ENCODE results near the gene ATXN1. TPM values are rescaled to one million over a fixed set of nuclear protein-coding genes. Genes with fewer than 3 reads are reported as not detected.

Gene ATXN1
- total RNA-seq, 1 experiment from 2014 or later: 7.6 TPM

- H3K4me3 ChIP-seq (ENCODE audit: insufficient read depth, low read depth, low read length): no peak overlapping the region
- no peak for DNase-seq
- H3K36me3 ChIP-seq (replicated peaks; ENCODE audit: control insufficient read depth, insufficient read depth, low read length): no peaks in the 10 kb centered on the region
- no peaks in the 10 kb centered on the region for H3K27me3 ChIP-seq (ENCODE audit: control insufficient read depth, insufficient read depth, low read length)
These were observed 263.0 kb downstream of the ATXN1 start for GRCh38 chr6:16498237-16498636.

- no peaks in the 10 kb centered on the region for H3K36me3 ChIP-seq (replicated peaks; ENCODE audit: control insufficient read depth, insufficient read depth, low read length)
- no peak for DNase-seq
- H3K4me3 ChIP-seq (ENCODE audit: insufficient read depth, low read depth, low read length): no peak overlapping the region
- H3K27me3 ChIP-seq (ENCODE audit: control insufficient read depth, insufficient read depth, low read length): no peaks in the 10 kb centered on the region
These were observed 264.1 kb downstream of the ATXN1 start for GRCh38 chr6:16496991-16497801.

DNA sequence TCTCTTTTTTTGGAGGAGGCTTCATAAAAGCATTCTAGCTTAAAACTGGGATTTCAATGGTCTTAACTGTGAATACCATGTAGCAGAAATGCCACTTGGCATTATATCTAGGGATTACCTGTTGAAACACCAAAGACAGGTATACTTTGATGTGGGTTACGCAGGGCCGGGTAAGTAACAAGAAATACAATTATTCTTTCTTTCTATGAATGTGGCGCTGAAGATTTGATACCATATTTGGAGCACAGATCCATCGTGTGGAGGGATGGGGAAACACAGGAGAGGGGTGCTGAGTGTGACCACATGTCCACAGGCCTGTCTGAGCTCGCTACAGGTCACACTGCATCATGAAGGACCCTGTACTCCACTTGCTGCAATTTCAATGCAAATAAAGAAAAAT, 265.1 kb downstream of the ATXN1 start:
- H3K4me3 ChIP-seq (ENCODE audit: insufficient read depth, low read depth, low read length): no peak overlapping the region
- no peak for DNase-seq
- no peaks in the 10 kb centered on the region for H3K27me3 ChIP-seq (ENCODE audit: control insufficient read depth, insufficient read depth, low read length)
- no peaks in the 10 kb centered on the region for H3K36me3 ChIP-seq (replicated peaks; ENCODE audit: control insufficient read depth, insufficient read depth, low read length)

- no peak for DNase-seq
These were observed 266.5 kb downstream of the ATXN1 start for GRCh38 chr6:16494793-16495192.

DNA sequence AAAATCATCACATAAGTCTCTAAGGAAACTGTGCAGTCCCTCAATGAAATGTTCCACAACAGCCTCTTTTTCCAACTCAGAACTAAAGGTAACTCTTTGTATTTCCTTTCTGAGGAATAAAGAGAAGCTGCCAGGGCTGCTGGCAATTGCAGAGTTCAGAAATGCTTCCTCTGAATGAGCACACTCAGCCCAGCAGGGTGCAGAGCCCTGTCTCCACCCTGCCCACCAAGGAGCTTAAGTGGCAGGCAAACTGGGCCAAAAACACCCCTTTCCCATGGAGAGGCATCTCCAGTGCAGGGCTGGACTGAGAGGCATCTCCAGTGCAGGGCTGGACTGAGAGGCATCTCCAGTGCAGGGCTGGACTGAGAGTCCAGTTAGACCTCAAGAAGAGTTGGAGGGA, 267.5 kb downstream of the ATXN1 start:
- Histone ChIP-seq H3K27me3 (ENCODE audit: control insufficient read depth, insufficient read depth, low read length) (no peaks in the 10 kb centered on the region), H3K36me3 (replicated peaks; ENCODE audit: control insufficient read depth, insufficient read depth, low read length) (no peaks in the 10 kb centered on the region), H3K4me3 (ENCODE audit: insufficient read depth, low read depth, low read length) (no peak overlapping the region)
- DNase-seq: no peak

More at GRCh38 chr6:16494793-16495192, 266.5 kb downstream of the ATXN1 start:
- Histone ChIP-seq H3K4me3 (ENCODE audit: insufficient read depth, low read depth, low read length) (no peak overlapping the region), H3K27me3 (ENCODE audit: control insufficient read depth, insufficient read depth, low read length) (no peaks in the 10 kb centered on the region), H3K36me3 (replicated peaks; ENCODE audit: control insufficient read depth, insufficient read depth, low read length) (no peaks in the 10 kb centered on the region)

- H3K36me3 ChIP-seq (replicated peaks; ENCODE audit: control insufficient read depth, insufficient read depth, low read length): no peaks in the 10 kb centered on the region
- no peak overlapping the region for H3K4me3 ChIP-seq (ENCODE audit: insufficient read depth, low read depth, low read length)
- no peak for DNase-seq
- no peaks in the 10 kb centered on the region for H3K27me3 ChIP-seq (ENCODE audit: control insufficient read depth, insufficient read depth, low read length)
These were observed 268.1 kb downstream of the ATXN1 start for GRCh38 chr6:16493112-16493511.

DNA sequence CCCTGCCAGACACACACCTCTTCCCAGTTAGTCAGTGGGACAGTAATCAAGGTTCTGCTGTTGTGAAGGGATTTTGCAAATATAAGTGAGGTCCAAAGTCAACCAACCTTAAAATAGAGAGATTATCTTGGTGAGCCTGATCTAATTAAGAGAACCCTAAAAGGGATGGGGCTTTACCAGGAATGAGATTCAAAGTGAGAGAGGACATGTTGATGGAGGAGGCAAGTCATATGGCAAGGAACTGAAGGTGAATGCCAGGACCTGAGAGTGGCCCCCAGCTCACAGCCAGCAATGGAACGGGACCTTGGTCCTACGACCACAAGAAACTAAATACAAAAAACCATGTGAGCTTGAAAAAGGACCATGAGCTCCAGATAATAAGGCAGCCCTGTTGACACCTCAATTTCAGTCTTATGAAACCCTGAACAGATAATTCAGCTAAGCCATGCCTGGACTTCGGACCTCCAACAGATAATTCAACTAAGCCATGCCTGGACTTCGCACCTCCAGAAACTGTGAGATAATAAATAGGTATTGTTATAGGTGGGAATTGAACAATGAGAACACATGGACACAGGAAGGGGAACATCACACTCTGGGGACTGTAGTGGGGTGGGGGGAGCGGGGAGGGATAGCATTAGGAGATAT, 269.5 kb downstream of the ATXN1 start:
- Histone ChIP-seq H3K4me3 (ENCODE audit: insufficient read depth, low read depth, low read length) (no peak overlapping the region), H3K27me3 (ENCODE audit: control insufficient read depth, insufficient read depth, low read length) (no peaks in the 10 kb centered on the region), H3K36me3 (replicated peaks; ENCODE audit: control insufficient read depth, insufficient read depth, low read length) (no peaks in the 10 kb centered on the region)
- DNase-seq: no peak

DNA sequence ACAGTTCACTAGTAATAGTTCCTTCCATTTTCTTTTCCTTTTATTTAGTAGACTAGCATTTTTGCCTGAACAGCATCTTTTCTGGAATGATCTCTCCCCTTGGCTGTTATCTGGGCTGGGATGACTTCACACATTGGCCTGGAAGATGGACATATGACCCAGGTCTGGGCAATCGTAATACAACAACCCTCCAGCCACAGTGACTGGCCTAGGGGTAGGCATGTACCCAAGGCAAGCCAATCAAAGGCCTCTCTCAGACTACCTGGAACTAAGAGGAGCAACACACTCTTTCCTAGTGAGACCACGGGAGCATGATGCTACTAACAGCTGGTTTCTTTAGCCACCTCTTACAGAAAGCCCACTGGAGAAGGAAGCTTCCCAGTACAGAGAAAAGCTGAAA, 270.6 kb downstream of the ATXN1 start:
- H3K27me3 ChIP-seq (ENCODE audit: control insufficient read depth, insufficient read depth, low read length): no peaks in the 10 kb centered on the region
- DNase-seq: no peak
- no peaks in the 10 kb centered on the region for H3K36me3 ChIP-seq (replicated peaks; ENCODE audit: control insufficient read depth, insufficient read depth, low read length)
- H3K4me3 ChIP-seq (ENCODE audit: insufficient read depth, low read depth, low read length): no peak overlapping the region

- H3K4me3 ChIP-seq (ENCODE audit: insufficient read depth, low read depth, low read length): no peak overlapping the region
- no peaks in the 10 kb centered on the region for H3K36me3 ChIP-seq (replicated peaks; ENCODE audit: control insufficient read depth, insufficient read depth, low read length)
- H3K27me3 ChIP-seq (ENCODE audit: control insufficient read depth, insufficient read depth, low read length): no peaks in the 10 kb centered on the region
- DNase-seq: no peak
These were observed 272.4 kb downstream of the ATXN1 start for GRCh38 chr6:16488813-16489212.

GRCh38 chr6:16487996-16488674, 273.1 kb downstream of the ATXN1 start:
- no peak for DNase-seq
- H3K27me3 ChIP-seq (ENCODE audit: control insufficient read depth, insufficient read depth, low read length): no peaks in the 10 kb centered on the region
- H3K36me3 ChIP-seq (replicated peaks; ENCODE audit: control insufficient read depth, insufficient read depth, low read length): no peaks in the 10 kb centered on the region

GRCh38 chr6:16486661-16487060, 274.6 kb downstream of the ATXN1 start:
- Histone ChIP-seq H3K27me3 (ENCODE audit: control insufficient read depth, insufficient read depth, low read length) (no peaks in the 10 kb centered on the region), H3K4me3 (ENCODE audit: insufficient read depth, low read depth, low read length) (no peak overlapping the region), H3K36me3 (replicated peaks; ENCODE audit: control insufficient read depth, insufficient read depth, low read length) (no peaks in the 10 kb centered on the region)
- no peak for DNase-seq

More at GRCh38 chr6:16487996-16488674, 273.1 kb downstream of the ATXN1 start:
- no peak overlapping the region for H3K4me3 ChIP-seq (ENCODE audit: insufficient read depth, low read depth, low read length)

DNA sequence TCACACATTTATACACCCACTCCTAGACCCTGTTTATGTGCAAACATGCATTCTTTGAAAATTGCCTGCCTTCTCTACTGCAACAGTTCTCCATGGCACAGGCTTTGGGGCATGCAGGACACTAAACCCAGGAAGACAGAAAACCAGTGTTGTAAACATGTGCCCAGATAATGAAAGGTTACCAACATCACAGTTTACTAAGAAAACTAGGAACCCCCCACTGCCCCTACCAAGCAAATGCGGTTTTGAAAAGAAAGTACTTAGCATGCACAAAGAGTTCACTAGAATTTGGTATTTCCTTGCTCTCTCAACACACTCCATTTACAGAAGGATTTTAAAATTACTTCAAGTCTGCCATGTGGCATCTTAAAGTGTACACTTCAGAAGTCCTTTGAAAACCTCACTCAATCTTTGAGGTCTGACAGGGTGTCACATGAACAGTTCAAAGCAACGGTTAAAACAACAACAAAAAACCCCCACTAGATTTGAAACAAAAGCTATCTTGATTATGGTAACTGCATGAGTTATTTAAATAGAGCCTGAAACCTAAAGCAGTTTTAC, 277.9 kb downstream of the ATXN1 start:
- Histone ChIP-seq H3K36me3 (replicated peaks; ENCODE audit: control insufficient read depth, insufficient read depth, low read length) (no peaks in the 10 kb centered on the region), H3K27me3 (ENCODE audit: control insufficient read depth, insufficient read depth, low read length) (no peaks in the 10 kb centered on the region), H3K4me3 (ENCODE audit: insufficient read depth, low read depth, low read length) (no peak overlapping the region)
- DNase-seq: no peak

- H3K27me3 ChIP-seq (ENCODE audit: control insufficient read depth, insufficient read depth, low read length): no peaks in the 10 kb centered on the region
- no peak for DNase-seq
- no peak overlapping the region for H3K4me3 ChIP-seq (ENCODE audit: insufficient read depth, low read depth, low read length)
- H3K36me3 ChIP-seq (replicated peaks; ENCODE audit: control insufficient read depth, insufficient read depth, low read length): no peaks in the 10 kb centered on the region
These were observed 278.5 kb downstream of the ATXN1 start for GRCh38 chr6:16482702-16483314.

- DNase-seq: no peak
- Histone ChIP-seq H3K27me3 (ENCODE audit: control insufficient read depth, insufficient read depth, low read length) (no peaks in the 10 kb centered on the region), H3K36me3 (replicated peaks; ENCODE audit: control insufficient read depth, insufficient read depth, low read length) (no peaks in the 10 kb centered on the region), H3K4me3 (ENCODE audit: insufficient read depth, low read depth, low read length) (no peak overlapping the region)
These were observed 279.4 kb downstream of the ATXN1 start for GRCh38 chr6:16481697-16482399.
